Ishikawa (cell line): ENCODE measurements around the gene KAT6B.

Source experiments
- CEBPB ChIP-seq: IDR thresholded peaks from 2 replicates; pipeline ENCODE4 v1.6.1; 2012
- CREB1 ChIP-seq: IDR thresholded peaks from 2 replicates; pipeline ENCODE4 v1.6.1; 2012; ENCODE audit warnings: low read depth
- EGR1 ChIP-seq: IDR thresholded peaks from 2 replicates; pipeline ENCODE4 v1.6.1; 2012
- EP300 ChIP-seq: IDR thresholded peaks from 2 replicates; pipeline ENCODE4 v1.6.1; 2012; ENCODE audit warnings: borderline replicate concordance
- FOXM1 ChIP-seq: IDR thresholded peaks from 2 replicates; pipeline ENCODE4 v1.6.1; 2012; ENCODE audit warnings: low read depth, borderline replicate concordance
- NFIC ChIP-seq: IDR thresholded peaks from 2 replicates; pipeline ENCODE4 v1.6.1; 2012
- RAD21 ChIP-seq: IDR thresholded peaks from 2 replicates; pipeline ENCODE4 v1.6.1; 2012; ENCODE audit warnings: low read depth
- TAF1 ChIP-seq: IDR thresholded peaks from 2 replicates; pipeline ENCODE4 v1.6.1; 2012; ENCODE audit warnings: low read depth, mild to moderate bottlenecking
- TCF12 ChIP-seq: IDR thresholded peaks from 2 replicates; pipeline ENCODE4 v1.6.1; 2012; ENCODE audit warnings: low read depth
- TEAD4 ChIP-seq: IDR thresholded peaks from 2 replicates; pipeline ENCODE4 v1.6.1; 2012
- YY1 ChIP-seq: IDR thresholded peaks from 2 replicates; pipeline ENCODE4 v1.6.1; 2012; ENCODE audit warnings: low read depth
- ZBTB7A ChIP-seq: IDR thresholded peaks from 2 replicates; pipeline ENCODE4 v1.6.1; 2012; ENCODE audit warnings: low read depth
- TF ChIP-seq, protein P1 (sequence below): IDR thresholded peaks from 2 replicates; pipeline ENCODE4 v1.6.1; 2012
- TF ChIP-seq, protein P2 (sequence below): IDR thresholded peaks from 2 replicates; pipeline ENCODE4 v1.6.1; 2012
- TF ChIP-seq, protein P3 (sequence below): IDR thresholded peaks from 2 replicates; pipeline ENCODE4 v1.6.1; 2012; ENCODE audit warnings: low read depth, mild to moderate bottlenecking

Gene KAT6B

DNA sequence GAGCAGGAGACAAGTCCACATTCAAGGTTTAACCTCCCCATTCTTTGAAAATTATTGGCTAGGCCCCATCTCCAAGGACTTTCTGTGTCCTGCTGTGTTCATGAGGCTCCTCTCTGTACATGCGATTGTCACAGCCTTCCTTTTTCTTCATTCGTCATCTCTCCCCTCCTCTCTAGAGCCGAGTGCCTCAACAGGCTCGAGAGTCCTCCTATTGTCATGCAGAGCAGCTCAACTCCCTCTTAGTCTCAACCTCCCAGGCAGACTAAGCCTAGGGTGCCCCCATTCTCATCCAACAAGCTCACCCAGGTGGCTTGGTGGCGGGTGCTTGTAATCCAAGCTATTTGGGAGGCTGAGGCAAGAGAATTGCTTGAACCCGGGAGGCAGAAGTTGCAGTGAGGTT, 249.9 kb downstream of the KAT6B start:
- TF ChIP-seq RAD21 (no peak), FOXM1 (no peak), CEBPB (no peak), EP300 (no peak), TCF12 (no peak), TEAD4 (no peak), CREB1 (no peak), EGR1 (no peak), YY1 (no peak), TAF1 (no peak), ZBTB7A (no peak), NFIC (no peak)
- TF ChIP-seq, protein P1, sequence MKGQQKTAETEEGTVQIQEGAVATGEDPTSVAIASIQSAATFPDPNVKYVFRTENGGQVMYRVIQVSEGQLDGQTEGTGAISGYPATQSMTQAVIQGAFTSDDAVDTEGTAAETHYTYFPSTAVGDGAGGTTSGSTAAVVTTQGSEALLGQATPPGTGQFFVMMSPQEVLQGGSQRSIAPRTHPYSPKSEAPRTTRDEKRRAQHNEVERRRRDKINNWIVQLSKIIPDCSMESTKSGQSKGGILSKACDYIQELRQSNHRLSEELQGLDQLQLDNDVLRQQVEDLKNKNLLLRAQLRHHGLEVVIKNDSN = no peak
- TF ChIP-seq, protein P2, sequence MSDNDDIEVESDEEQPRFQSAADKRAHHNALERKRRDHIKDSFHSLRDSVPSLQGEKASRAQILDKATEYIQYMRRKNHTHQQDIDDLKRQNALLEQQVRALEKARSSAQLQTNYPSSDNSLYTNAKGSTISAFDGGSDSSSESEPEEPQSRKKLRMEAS = no peak

DNA sequence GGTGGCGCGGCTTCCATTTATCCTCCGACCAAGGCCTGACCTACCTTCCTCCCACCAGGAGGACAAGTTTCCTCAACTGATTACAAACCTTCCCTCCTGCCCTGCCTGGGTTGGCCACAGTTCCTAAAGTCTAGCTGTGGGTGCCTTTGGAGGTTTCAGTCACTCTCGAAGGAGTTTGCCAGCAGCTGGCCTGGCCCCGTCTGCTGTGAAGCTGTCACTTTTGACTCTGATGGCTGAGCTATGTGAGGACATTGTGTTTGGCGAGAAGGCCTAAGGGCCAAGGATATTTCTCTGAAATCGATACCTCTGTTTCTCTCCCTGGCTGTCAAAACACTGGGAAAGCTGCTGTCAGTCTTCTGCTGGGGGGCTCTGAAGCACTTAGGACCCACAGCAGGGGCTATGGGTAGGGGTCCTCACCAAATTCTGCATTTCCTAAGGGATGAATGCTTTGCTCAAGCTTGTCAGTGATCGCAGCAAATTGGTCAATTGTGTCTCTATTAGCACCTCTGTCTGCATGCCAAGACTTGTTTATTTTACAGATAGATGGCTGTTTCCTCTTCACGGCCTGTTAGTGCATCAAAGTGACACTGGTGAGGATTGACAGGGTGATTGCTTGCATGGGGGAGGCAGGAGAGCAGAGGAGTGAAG, 253.2 kb downstream of the KAT6B start:
- TF ChIP-seq TCF12 (no peak), NFIC (no peak), EP300 (no peak), ZBTB7A (no peak), RAD21 (no peak), CEBPB (no peak), TEAD4 (no peak), YY1 (no peak), EGR1 (no peak), CREB1 (no peak), TAF1 (no peak), FOXM1 (no peak)
- TF ChIP-seq, protein P2 = no peak
- TF ChIP-seq, protein P1 = no peak
- TF ChIP-seq, protein P3, sequence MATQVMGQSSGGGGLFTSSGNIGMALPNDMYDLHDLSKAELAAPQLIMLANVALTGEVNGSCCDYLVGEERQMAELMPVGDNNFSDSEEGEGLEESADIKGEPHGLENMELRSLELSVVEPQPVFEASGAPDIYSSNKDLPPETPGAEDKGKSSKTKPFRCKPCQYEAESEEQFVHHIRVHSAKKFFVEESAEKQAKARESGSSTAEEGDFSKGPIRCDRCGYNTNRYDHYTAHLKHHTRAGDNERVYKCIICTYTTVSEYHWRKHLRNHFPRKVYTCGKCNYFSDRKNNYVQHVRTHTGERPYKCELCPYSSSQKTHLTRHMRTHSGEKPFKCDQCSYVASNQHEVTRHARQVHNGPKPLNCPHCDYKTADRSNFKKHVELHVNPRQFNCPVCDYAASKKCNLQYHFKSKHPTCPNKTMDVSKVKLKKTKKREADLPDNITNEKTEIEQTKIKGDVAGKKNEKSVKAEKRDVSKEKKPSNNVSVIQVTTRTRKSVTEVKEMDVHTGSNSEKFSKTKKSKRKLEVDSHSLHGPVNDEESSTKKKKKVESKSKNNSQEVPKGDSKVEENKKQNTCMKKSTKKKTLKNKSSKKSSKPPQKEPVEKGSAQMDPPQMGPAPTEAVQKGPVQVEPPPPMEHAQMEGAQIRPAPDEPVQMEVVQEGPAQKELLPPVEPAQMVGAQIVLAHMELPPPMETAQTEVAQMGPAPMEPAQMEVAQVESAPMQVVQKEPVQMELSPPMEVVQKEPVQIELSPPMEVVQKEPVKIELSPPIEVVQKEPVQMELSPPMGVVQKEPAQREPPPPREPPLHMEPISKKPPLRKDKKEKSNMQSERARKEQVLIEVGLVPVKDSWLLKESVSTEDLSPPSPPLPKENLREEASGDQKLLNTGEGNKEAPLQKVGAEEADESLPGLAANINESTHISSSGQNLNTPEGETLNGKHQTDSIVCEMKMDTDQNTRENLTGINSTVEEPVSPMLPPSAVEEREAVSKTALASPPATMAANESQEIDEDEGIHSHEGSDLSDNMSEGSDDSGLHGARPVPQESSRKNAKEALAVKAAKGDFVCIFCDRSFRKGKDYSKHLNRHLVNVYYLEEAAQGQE = no peak

DNA sequence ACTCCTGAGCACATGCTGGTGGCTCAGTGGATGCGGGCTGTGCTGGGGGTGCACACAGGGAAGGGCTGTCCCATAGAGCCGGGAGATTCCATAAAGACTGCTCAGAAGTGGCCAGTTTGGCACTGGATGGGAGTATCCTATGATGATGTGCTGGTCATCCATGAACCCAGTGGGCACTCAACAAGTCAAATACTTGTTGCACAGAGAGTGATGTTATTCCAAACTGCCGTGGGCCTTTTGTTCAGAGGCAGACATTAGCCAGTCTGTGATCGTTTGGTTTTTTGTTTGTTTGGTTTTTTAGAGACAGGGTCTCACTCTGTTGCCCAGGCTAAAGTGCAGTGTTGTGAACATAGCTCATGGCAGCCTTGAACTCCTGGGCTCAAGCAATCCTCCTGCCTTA, 254.2 kb downstream of the KAT6B start:
- no peak for TF ChIP-seq TEAD4
- no peak for TF ChIP-seq CEBPB

DNA sequence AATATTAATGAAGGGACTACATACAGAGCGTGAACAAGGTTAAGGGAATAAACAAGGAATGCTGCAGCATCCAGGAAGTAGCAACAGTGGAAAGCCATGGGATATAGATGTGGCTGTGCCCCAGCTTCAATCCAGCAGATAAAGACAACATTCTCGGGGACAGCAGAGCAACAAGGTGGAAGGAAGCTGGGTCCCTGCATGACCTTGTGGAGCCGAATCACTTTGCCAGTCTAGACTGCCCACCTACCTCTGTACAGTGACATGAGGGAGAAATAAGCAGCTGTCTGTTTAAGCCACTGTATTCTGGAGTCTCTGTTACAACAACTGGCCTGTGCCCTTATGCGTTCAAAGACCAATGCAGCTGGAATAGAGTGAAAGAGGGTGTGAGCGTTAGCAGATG, 255.0 kb downstream of the KAT6B start:
- TF ChIP-seq EP300 (no peak), CEBPB (no peak), TAF1 (no peak), EGR1 (no peak)
- TF ChIP-seq, protein P3 = no peak
